HFF-Myc (cell line): ENCODE measurements around the gene A4GALT.
A peak's percentile ranks its signal among the peaks of the same experiment; 100 is the strongest.

Source experiments
- DNase-seq: peaks from one replicate; pipeline ENCODE4 v3.0.0-alpha.2; 2011; ENCODE audit warnings: low read depth; ENCODE audit errors: extremely low read depth
- H3K4me3 ChIP-seq: replicated peaks from 2 replicates; pipeline ENCODE4 v1.5.1; 2011; ENCODE audit warnings: low read depth, mild to moderate bottlenecking, control low read depth, low read length
- TF ChIP-seq, protein P1 (sequence below): IDR thresholded peaks from 2 replicates; pipeline ENCODE4 v1.5.1; 2012; ENCODE audit warnings: mild to moderate bottlenecking, low read depth, low read length, control low read depth; ENCODE audit errors: missing control alignments

Gene A4GALT

GRCh38 chr22:42655693-42656092, 65.0 kb downstream of the A4GALT start:
- H3K4me3 ChIP-seq, result no peak overlapping the region
- no peak for DNase-seq
- TF ChIP-seq, protein P1, sequence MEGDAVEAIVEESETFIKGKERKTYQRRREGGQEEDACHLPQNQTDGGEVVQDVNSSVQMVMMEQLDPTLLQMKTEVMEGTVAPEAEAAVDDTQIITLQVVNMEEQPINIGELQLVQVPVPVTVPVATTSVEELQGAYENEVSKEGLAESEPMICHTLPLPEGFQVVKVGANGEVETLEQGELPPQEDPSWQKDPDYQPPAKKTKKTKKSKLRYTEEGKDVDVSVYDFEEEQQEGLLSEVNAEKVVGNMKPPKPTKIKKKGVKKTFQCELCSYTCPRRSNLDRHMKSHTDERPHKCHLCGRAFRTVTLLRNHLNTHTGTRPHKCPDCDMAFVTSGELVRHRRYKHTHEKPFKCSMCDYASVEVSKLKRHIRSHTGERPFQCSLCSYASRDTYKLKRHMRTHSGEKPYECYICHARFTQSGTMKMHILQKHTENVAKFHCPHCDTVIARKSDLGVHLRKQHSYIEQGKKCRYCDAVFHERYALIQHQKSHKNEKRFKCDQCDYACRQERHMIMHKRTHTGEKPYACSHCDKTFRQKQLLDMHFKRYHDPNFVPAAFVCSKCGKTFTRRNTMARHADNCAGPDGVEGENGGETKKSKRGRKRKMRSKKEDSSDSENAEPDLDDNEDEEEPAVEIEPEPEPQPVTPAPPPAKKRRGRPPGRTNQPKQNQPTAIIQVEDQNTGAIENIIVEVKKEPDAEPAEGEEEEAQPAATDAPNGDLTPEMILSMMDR, result no peak

- DNase-seq, result no peak
- TF ChIP-seq, protein P1, result no peak
- no peak overlapping the region for H3K4me3 ChIP-seq
These were observed 66.1 kb downstream of the A4GALT start for GRCh38 chr22:42654436-42655073.

- no peak for DNase-seq
- TF ChIP-seq, protein P1, result no peak
- H3K4me3 ChIP-seq, result no peak overlapping the region
These were observed 66.7 kb downstream of the A4GALT start for GRCh38 chr22:42653999-42654398.

- H3K4me3 ChIP-seq, result no peak overlapping the region
- TF ChIP-seq, protein P1, result no peak
- DNase-seq, result no peak
These were observed 69.5 kb downstream of the A4GALT start for GRCh38 chr22:42651134-42651533.

- peak within 1 kb of the TSS; percentile 82 for H3K4me3 ChIP-seq
- TF ChIP-seq, protein P1, result no peak
- no peak for DNase-seq
These were observed 71.2 kb downstream of the A4GALT start, which contains the start of gene CYB5R3 for GRCh38 chr22:42649246-42650099. CYB5R3 (minus strand) TSS chr22:42649392; CDS start chr22:42649315, 77 bp downstream.

DNA sequence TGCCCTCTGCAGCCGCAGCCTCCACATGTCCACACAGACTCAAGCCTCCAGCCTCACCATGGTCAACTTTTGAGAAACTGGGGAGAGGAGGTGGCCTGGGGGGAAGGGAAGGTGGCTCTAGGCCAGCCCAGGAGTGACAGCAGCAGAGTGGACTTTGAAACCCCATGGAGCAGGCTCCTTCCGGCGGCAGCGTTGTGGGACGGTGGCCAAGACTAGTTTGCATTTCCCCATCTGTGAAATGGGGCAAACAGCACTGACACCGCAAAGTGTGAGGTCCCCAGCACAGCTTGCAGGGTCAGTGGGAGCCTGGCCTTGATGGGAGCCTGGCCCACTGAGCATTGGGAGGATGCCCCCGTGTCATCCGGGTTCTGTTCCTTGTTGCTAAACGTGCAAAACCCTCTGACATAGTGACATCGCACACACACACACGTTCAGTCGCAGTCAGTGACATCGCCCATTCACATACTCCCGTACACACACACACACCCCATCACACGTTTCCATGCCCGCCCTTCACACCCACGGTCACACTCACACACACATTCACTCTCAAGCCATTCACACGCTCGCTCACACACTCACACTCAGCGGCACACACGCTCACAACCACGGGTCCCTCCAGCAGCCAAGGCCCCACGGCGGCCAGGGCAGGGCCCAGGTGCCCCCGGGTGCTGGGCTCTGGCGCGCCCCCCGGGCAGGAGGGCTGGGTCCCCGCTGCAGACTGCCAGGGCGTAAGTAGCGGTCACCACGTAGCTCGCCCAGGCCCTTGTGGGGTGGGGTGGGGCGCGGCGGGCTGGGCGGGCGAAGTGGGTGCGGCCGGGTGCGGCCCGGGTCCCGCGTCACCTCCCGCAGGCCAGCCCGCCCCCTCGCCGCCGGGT, 72.1 kb downstream of the A4GALT start:
- TF ChIP-seq, protein P1, result no peak
- DNase-seq, result no peak
- peak overlapping the region; percentile 82 for H3K4me3 ChIP-seq
